ENCODE data around the gene CHAMP1.
"Not testable (repeated sequence)": the region's sequence is repeated elsewhere in the genome, so short reads cannot be mapped to it uniquely, and the experiment has no call there.

Gene CHAMP1

DNA sequence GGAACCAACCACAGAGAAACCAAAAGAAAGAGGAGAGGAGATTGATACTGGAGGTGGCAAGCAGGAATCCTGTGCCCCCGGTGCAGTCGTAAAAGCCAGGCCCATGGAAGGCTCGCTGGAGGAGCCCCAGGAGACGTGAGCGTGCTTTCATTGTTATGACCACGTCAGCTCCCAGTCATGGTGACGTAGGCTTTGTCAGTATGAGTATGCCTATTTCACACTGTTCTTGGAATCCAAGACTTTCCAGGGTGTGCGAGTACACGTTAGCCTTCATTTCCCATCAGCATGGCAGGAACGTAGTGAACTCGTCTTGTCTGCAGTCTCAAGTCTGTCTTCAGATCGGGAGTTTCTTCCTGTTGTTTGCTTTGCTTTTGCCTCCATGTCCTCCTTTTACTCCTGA, 15.4 kb upstream of the CHAMP1 start:
- no peak for DNase-seq (ENCODE audit: low spot score)

DNA sequence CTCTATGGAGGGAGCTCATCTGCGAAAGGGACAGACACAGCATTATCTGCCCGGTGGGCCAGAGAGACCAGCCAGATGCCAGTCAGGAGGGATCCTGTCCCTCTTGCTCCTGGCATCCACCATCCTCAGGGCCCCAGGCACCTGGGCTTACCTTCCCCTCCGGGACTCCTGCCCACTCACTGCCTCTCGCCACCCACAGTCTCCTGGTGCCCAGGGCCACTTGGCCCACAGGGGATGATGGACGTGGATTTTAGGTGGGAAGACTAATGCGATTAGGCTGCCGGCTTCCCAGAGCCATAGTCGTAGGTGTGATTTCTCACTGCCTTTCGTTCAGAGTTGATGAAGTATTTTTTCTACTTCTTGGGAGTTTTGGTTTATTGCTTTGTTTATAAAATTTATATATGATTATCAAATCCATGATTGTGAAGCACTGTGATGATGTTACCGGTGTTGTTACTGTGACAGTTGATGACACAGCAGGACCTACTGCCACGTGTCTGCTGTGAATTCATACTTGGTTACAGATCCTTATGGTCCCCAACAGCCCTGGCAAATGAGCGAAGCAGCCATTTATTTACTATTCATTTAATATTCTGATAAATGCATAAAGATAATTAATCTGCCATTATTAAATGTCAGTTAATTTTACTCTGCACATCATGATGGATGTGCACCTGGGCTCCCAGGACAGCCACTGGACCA, 14.5 kb upstream of the CHAMP1 start:
- no peak for DNase-seq (ENCODE audit: low spot score)

DNA sequence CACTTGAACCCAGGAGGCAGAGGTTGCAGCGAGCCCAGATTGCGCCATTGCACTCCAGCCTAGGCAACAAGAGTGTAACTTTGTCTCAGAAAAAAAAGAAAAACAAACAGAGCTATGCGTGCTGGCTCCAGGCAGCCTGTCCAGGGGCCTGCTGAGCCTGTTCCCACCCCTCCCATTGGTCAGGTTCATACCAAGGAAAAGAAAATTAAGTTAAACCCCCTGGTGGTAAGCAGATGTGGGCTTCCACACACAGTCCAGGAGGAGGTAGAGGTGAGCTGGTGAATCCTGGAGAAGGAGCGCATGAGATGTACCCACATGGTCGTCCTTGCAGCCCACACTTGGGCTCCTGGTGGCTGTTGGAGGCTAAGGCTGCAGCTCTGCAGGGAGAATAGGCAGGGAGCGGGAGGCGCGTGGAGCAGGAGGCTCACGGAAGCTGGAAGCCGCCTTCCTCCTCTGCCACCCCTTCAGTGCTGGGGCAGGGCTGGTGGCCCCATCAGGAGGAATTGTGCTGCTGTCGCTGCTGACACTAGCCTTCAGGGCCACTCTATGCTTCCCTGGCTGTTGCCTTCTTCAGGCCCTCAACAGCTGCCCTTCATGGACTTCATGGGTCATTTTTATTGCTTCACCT, 10.5 kb upstream of the CHAMP1 start:
- DNase-seq (ENCODE audit: low spot score): no peak

DNA sequence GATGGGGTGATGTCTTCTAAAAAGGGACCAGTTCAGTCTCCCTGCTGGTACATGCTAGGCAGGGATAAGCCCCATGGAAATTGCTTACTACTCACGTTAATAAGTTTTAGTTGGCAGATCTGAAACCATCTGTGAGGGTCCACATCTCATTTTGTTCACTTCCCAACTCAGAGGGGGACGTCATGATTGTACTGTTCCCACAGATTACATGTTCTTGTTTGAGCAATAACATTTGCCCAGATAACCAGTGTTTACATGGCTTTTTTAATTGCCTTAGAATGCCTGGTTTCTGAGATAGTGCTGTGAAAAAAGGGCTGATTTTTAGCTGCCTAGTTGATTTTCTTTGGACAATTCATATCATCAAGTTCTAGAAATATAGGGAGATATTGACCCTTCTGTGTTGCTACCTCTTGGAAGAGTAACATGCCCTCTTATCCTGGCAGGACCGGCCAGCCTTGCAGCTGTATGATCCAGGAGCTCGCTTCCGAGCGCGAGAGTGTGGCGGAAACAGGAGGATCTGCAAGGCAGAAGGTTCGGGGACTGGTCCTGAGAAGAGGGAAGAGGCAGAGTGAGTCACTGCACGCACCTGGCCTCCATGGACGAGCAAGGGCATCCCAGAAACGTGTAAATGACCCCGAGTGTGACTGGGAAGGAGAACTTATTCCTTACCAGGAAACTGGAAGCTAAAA, 9.8 kb upstream of the CHAMP1 start:
- no peak for DNase-seq (ENCODE audit: low spot score)

DNA sequence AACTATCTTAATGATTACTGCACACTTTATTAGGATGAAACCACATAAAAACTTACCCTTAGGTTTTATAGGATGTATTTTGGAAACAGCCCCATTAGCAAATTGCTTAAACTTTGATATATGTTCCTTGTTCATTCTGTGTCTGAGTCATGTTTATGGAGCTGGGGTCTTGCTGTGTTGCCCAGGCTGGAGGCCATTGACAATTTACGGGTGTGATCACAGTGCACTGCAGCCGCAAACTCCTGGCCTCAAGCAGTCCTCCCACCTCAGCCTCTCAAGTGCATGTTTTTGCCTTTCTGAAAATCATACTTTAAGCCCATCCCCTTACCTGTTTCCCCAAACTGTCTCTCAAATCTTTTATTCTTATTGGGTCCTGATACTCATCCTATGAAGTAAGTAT, 5.2 kb upstream of the CHAMP1 start:
- DNase-seq (ENCODE audit: low spot score): no peak

DNA sequence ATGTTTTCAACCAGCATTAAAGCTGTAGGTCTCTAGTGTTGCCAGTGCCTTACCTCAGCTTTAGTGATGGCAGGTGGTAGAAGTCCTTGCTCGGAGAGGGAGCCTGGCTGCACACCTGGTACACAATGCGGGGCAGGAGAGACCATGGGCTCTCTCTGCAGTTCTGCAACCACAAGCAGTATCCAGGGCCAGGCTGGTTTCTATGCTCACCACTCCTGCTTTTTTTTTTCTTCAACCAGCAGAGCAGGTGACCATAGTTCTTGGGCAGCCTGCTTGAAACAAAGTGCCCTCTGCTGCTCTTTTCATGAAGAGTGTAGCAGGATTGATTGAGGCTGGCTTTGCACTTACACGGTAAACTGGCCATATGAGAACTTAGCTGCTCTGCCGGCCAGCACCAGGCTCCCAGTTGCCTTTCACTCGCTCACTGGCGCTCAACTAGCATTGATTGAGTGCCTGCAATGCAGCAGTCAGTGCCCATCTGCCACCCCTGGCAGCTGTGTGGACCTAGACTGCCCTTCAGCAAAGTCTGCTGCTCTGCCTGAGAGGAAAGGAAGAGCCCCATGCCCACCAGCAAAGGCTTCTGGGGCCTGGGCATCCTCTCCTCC, 4.4 kb upstream of the CHAMP1 start:
- no peak for DNase-seq (ENCODE audit: low spot score)

DNA sequence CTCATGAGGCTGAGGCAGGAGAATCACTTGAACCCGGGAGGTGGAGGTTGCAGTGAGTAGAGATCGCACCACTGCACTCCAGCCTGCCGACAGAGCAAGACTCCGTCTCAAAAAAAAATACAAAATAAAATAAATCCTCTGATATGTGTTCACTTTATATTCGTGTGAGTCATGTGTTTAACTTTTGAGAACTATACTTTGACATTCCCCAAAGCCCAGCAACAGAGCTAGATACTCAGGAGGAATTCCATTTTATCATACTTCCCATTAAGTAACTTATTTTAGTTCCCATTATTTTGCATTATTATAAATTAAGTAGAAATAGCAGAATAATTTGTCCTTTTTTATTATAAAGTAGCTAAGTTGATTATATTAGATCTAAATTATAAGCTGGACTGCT, 3.3 kb upstream of the CHAMP1 start:
- no peak for DNase-seq (ENCODE audit: low spot score)

DNA sequence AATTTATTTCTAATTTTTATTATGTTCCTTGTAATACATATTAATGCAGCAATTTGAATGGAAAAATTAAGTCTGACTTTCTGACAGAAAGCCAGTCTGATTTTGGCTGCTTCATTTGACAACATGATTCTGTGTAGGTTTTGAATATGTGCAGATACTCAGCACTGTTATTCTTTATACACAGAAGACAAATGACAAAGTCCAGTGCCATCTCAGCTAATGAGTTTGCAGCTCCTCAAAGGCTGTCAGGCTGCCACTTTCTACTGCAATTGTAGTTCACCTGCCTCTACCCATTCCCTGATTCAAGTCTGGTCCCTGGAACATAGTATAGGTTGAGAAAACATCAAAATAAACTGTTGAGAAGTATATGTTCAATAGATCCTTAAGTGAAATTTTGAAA, 2.9 kb upstream of the CHAMP1 start:
- DNase-seq (ENCODE audit: low spot score): no peak

DNA sequence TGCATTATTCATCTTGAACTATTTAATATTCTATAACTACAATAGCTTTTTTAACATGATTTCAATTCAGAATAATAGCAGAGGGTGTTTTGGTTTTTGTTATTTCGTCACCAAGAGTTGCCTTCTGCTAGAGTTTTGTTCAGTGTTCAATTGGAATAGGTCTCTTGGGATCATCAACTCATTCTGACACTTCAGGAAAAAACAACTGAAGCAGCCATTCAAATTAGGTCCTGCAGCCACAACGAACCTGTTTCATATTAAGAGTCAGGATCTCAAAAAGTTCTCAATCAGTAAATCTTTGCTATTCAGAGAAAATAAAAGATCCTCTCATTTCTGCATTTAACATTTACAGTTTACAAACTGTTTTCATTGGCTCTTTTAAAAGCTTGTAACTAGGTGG, 2.4 kb upstream of the CHAMP1 start:
- DNase-seq (ENCODE audit: low spot score): no peak

DNA sequence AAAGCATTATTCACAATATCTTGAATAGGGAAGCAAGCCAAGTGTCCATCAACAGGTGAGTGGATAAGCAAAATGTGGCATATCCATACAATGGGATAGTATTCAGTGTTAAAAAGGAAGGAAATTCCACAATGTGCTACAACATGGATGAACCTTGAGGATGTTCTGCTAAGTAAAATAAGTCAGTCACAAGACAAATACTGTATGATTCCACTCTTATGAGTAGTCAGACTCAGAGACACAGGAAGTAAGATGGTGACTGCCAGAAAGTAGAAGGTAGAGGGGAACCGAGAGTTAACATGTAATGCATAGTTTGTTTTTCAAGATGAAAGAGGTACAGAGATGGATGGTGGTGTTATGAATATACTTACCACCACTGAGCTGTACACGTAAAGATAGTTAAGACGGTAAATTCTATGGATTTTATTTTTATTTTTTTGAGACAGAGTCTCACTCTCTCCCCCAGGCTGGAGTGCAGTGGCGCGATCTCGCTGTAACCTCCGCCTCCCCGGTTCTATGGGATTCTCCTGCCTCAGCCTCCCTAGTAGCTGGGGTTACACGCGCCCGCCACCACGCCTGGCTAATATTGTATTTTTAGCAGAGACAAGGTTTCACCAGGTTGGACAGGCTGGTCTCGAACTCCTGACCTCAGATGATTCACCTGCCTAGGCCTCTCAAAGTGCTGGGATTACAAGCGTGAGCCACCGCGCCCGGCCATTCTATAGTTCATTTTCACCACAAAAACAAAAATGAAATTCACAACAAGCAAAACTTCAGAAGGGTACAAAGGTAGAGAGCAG, 1.0 kb upstream of the CHAMP1 start:
- DNase-seq (ENCODE audit: low spot score): no peak

DNA sequence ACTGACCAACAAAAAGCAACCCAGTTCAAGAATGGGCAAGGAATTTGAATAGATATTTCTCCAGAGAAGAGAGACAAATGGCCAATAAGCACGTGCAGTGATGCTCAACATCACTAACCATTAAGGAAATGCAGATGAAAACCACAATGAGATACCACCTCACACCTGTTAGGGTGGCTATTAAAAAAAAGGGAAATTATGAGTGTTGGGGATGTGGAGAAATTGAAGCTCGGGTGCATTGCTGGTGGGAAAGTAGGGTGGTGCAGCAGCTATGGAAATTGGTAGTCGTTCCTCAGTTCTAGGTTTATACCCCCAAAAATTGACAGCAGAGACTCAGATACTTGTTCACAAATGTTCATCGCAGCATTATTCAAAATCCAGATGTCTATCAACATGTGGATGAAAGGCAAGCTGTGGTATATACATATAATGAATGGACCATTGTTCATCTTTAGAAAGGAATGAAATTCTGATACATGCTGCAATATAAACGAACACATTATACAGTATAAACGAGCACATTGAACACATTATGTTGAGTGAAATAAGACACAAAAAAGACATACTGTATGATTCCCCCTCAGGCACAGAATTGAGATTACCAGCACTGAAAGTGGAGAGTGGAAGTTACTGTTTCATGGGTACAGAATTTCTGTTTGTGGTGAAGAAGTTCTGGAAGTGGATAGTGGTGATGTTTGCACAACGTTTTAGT, 927 bp downstream of the CHAMP1 start:
- no peak for DNase-seq (ENCODE audit: low spot score)

DNA sequence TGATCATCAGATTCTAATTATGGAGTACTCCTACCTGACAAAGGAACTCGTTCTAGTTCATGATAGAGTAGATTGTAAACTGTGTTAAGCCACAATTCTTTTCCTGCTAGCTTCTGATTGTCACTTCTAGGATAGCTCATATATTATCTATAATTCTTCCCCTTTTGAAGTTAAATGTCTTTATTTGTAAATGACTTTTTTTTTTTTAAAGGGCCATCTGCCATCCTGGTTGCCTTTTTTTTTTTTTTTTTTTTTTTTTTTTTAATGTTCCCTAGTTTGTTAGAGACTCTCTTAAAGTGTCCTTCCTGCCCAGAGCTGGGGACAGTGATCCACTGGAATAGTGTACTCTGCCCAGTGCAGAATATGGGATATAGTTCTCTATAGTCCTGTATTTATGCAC, 4.3 kb downstream of the CHAMP1 start:
- no peak for DNase-seq (ENCODE audit: low spot score)

DNA sequence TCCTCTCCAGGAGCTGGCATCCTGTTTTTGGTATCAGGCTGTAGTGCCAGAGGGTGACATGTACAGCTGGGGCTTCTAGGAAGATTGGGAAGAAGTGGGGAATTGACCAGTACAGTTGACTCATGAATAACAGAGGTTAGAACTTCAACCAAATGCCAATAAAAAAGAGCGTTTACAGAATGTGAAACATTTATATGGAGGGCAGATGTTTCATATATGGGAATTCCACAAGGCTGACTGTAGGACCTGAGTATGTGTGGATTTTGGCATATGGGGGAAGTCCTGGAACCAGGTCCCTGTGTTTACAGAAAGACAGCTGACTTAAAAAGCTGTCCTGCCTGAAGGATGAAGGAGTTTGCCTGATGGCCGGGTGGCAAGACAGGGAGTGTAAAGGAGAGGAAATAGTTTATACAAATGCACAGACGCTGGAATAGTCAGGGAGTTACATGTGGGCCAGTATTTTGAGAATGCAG, 5.2 kb downstream of the CHAMP1 start:
- peak; percentile 79 for DNase-seq (ENCODE audit: low spot score)

DNA sequence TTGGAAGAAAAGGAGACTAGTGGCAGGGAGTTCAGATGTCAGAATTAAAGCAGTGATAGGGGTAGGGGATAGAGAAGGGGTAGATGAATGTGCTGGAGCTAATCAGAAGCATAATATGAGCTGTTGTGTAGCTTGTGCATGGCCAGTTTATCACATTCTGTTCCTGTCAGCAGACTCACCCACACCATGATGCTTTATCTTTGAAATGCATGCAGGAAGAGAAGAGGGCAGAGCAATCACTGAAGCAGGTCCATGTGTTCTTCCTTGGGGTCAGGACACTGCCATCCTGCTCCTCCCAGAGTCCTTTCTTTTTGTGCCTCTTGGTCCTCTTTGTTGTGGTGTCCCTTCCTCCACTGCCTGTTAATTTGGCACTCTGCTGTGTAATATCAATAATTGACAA, 5.8 kb downstream of the CHAMP1 start:
- no peak for DNase-seq (ENCODE audit: low spot score)

DNA sequence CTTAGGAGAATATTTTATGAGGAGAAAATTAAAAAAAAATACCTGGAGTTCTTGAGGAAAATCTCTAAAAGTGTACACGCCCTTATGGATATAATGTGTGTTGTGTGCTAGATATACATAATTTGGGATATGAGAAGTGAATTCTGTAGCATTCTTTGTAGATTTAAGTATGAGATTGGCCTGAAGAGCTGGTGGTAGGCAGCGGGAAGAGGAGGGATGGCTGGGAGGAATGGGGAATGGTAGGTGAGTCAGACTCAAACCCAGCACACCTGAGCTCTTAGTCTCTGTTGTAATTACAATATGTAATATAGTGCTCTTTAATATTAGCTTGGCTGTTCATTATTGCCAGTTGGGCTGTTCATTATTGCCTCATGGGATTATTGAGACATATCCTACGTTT, 7.0 kb downstream of the CHAMP1 start:
- no peak for DNase-seq (ENCODE audit: low spot score)

DNA sequence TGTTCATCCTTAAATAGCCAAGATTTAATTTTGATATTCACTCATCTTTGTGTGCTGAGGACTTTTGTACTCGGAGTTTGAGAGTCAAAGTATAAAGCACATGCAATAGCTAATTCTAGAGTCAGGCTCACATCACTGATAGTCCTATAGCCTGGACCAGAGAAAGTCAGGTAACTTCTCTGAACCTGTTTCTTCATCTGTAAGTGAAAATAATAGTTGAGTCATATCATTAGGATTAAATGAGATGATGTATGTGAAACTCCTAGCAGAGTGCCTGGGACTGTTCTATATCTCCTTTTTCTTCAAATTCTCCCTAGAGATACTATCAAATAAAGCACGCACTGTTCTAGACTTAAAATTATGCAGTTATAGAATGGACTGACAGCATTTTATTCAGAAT, 9.0 kb downstream of the CHAMP1 start:
- DNase-seq (ENCODE audit: low spot score): no peak

DNA sequence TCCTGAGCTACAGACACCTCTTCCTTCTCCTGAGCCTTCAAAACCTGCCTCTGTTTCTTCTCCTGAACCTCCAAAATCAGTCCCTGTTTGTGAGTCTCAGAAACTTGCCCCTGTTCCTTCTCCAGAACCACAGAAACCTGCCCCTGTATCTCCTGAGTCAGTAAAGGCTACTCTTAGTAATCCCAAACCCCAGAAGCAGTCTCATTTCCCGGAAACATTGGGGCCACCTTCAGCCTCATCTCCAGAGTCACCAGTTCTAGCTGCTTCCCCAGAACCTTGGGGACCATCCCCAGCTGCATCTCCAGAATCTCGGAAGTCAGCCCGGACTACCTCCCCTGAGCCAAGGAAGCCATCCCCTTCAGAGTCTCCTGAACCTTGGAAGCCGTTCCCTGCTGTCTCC, 10.0 kb downstream of the CHAMP1 start:
- DNase-seq (ENCODE audit: low spot score): no peak

DNA sequence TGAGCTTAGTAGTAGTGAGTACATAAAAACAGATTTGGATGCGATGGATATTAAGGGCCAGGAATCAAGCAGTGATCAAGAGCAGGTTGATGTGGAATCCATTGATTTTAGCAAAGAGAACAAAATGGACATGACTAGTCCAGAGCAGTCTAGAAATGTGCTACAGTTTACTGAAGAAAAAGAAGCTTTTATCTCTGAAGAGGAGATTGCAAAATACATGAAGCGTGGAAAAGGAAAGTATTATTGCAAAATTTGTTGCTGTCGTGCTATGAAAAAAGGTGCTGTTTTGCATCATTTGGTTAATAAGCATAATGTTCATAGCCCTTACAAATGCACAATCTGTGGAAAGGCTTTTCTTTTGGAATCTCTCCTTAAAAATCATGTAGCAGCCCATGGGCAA, 11.4 kb downstream of the CHAMP1 start:
- no peak for DNase-seq (ENCODE audit: low spot score)

DNA sequence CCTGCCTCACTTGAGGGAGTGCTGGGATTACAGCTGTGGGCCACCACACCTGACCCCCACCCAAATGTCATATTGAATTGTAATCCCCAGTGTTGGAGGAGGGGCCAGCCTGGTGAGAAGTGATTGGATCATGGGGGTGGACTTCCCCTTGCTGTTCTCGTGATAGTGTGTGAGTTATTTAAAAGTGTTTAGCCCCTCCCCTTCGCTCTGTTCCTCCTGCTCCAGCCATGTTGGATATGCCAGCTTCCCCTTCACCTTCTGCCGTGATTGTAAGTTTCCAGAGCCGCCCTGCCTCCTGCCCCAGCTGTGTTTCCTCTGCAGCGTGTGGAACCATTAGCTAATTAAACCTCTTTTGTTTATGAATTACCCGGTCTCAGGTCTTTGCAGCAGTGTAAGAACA, 13.7 kb downstream of the CHAMP1 start:
- DNase-seq (ENCODE audit: low spot score): no peak

DNA sequence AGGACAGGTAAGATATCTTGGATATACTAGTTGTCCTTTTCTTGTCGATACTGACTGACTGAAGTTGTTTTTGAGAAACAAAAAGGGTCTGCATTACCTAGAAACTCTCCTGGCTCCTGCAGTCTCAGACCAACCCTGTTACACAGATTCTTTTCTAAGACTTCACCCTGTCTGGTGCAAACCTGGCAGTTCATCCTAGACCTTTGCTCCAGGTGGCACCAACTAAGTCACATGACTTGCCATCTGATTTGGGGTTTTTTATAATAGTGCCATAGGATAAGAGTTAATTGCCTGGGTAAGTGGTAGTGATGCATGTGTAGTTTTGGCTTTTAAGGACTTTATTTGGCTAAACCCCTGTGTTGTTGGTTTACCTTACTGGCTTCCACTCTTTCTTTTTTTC, 14.3 kb downstream of the CHAMP1 start:
- no peak for DNase-seq (ENCODE audit: low spot score)

DNA sequence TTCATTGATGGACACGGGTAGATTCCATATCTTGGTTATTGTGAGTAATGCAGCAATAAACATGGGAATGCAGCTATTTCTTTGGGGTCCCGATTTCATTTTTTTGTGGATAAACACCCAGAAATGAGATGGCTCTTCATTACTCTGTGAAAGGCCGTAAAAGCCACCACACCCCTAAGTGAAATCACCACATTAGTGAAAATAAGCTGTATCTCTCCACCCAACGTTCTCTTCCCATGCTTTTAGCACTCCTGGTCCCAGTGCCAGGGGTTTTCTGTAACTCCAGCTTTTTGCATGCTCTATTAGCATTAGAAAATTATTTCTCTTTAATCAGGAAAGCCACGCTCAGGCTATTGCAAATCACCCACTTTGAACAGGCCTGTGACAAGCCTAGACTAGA, 15.8 kb downstream of the CHAMP1 start:
- DNase-seq (ENCODE audit: low spot score): no peak

DNA sequence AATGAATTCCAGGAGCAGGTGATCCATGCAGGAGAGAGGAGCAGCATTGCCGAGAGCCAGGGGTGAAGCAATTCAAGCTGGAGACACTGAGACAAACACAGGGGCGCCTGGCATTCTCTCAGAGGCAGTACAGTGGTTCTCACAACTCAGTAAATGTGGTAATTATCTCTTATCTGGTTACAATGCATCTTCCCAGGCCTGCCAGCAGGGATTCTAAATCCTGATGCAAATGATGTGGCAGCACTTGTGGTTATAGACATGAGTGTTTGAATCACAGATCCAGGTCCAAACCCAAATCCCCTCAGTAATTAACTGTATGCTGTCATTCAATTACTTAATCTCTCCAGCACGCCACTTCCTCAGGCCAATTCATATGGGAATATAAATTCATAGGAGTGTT, 19.6 kb downstream of the CHAMP1 start:
- DNase-seq (ENCODE audit: low spot score): not testable (repeated sequence)

Data from AG08395 (cell line).